ENCODE data around the gene GRIN1.
A peak's percentile ranks its signal among the peaks of the same experiment; 100 is the strongest.

GRIN1 gene

GRCh38 chr9:137148661-137149060 is 9.7 kb downstream of the GRIN1 start:
- DNase-seq: peak; percentile 18

DNA sequence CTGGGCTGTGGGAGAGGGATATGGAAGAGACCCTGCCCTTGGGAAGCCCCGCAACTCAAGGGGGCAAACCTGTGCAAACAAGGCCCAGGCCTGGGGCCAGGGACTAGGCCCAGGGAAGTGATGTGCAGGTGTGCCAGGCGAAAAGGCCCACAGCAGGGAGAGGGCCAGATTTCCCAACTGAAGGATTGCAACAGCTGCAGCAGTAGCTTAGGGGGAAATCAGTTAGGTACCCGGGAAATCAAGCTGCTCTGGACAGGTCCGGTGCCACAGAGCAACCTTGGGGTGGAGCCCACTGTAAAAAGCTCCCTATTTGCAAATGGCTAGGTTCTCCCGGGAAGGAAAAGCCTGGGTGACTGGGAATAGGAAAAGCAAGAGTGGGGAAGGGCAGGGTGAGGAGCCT is 10.4 kb downstream of the GRIN1 start:
- no peak for DNase-seq

DNA sequence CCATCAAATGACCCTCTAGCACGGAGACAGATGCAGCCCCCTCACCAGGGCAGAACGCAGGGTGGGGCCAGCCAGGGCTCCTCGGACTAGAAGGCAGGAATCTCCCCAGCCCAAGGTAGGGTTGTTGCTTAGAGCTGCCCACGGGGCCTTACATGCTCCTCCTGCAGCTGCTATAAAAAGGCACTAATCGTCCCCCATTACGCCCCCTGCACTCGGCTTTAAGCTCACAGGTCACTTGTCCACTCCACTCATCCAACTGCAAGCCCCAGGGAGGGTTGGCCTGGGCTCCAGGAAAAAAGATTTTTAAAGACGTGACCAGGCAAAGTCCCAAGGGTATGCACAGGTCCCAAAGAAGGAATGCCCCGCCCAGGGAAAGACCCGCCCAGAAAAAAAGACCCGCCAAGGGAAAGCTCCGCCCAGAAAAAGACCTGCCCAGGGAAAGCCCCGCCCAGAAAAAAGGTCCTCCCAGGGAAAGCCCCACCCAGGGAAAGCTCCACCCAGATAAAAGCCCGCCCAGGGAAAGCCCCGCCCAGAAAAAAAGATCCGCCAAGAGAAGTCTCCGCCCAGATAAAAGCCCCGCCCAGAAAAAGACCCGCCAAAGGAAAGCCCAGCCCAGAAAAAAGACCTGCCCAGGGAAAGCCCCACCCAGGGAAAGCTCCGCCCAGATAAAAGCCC is 11.1 kb downstream of the GRIN1 start:
- no peak for DNase-seq

DNA sequence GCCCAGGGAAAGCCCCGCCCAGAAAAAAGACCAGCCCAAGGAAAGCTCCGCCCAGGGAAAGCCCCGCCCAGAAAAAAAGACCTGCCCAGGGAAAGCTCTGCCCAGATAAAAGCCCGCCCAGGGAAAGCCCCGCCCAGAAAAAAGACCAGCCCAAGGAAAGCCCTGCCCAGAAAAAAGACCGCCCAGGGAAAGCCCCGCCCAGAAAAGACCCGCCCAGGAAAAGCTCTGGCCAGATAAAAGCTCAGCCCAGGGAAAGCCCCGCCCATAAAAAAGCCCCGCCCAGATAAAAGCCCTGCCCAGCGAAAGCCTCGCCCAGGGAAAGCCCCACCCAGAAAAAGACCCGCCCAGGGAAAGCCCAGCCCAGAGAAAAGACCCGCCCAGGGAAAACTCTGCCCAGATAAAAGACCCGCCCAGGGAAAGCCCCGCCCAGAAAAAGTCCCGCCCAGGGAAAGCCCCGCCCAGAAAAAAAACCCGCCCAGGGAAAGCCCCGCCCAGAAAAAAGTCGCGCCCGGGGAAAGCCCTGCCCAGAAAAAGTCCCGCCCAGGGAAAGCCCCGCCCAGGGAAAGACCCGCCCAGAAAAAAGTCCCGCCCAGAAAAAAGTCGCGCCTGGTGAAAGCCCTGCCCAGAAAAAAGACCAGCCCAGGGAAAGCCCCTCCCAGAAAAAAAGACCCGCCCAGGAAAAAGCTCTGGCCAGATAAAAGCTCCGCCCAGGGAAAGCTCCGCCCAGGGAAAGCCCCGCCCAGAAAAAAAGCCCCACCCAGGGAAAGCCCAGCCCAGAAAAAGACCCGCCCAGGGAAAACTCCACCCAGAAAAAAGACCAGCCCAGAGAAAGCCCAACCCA is 11.9 kb downstream of the GRIN1 start:
- peak; percentile 75 for DNase-seq

GRCh38 chr9:137152844-137153405 is 14.0 kb downstream of the GRIN1 start:
- DNase-seq: no peak

DNA sequence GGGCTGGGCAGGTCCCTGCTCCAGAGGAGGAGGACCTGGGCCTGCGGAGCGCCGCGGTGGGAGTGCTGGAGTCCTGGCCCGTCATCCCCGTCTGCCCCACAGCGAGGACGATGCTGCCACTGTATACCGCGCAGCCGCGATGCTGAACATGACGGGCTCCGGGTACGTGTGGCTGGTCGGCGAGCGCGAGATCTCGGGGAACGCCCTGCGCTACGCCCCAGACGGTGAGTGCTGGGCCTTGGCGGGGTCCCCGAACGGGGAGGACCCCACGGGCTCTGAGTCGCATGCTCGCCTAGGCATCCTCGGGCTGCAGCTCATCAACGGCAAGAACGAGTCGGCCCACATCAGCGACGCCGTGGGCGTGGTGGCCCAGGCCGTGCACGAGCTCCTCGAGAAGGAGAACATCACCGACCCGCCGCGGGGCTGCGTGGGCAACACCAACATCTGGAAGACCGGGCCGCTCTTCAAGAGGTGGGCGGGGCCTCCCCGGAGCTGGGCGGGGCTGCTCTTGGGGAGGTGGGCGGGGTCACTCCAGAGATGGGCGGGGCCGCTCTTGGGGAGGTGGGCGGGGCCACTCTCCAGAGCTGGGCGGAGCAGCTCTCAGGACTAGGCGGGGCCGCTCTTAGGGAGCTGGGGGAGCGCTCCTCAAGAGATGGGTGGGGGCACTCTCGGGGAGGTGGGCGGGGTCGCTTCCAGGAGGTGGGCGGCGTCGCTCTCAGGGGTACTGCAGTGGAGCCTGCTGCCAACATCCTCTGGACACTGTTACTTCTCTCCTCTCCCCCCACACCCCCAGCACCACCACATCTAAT is 17.8 kb downstream of the GRIN1 start:
- DNase-seq: no peak

DNA sequence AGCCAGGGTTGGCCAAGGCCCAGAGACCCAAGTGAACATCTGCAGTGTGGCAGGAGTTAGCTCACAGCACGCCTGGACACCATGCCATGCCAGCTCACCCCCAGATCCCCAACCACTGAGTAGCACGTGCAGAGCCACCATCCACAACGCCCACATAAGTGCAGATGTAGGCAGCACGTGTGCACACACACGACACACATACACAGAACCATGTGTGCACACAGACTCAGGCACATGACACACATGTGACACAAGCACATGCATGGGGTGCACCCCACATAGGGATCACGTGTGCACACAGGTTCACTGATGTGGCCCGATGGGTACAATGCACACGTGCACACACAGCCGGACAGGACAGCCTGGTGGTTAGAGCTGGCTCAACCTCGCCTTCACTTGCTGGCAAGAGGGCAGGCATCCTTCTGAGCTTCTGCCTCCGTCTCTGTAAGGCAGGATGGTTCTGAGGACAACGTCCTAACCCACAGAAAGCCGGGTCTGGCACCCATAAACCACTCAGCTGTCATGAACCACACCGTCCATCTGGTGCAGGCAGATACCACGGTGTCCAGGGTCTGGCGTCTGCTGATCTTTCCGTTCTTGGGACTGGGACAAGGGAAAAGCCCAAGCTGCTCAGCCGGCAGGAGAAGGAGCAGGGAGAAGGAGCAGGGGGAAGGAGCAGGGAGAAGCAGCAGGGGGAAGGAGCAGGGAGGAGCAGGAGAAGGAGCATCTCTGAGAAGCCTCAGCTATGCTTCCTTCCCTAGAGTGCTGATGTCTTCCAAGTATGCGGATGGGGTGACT is 18.9 kb downstream of the GRIN1 start:
- no peak for DNase-seq

DNA sequence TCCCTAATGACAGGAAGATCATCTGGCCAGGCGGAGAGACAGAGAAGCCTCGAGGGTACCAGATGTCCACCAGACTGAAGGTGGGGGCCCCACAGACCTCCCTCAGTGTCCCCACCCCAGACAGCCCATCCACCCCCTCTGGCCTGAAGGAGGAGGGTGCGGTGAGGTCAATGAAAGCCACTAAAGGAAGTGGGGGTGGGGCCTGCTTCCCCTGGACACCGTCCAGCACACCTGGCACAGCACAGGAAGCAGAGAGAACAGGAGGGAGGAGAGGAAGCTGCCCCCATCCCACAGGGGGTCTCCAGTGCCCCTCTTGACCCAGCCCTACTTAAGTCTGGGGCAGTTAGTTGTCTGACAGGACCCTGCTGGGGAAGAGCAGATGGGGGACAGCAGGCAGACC is 19.7 kb downstream of the GRIN1 start:
- DNase-seq: no peak

DNA sequence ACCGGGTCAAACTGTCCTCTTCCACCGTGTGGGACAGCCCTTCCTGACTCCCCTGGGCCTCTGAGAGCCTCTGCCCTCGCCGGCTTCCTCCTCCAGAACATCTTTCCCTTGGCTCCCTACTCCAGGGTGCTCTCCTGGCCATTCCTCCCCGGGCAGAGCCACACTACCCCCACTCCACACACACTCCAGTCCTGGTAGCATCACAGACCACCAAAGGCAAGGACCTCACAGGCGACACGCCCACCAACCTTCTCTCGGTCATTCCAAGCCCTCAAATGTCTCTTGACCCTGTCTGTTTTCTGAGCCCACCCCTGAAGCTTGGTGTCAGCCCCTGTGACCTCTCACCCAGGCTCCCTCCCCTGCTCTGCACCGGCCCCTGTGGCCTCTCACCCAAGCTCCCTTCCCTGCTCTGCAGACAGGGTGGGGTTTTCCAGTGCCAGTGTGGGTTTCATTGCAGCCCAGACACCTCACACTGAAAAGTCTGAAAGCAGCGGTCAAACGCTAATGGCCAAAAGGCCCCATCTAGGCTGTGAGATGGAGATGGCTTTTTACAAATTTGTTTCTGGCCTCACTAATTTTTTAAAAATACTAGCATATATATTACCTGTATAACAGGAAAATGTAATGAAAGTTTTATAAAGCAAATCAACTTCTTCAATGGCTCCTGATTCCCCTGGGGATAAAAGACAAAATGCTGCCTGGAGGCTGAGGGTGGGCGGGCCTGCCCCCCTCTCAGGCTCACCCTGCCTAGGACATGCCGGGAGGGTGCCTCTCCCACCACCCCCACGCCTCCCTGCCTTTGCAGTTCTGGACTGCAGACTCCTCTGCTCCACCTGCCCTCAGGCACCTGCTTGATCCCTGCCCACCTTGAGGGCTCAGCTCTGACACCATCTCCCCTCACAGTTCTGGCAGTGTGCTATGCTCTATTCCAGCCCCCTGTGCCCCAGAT is 20.4 kb downstream of the GRIN1 start:
- no peak for DNase-seq

DNA sequence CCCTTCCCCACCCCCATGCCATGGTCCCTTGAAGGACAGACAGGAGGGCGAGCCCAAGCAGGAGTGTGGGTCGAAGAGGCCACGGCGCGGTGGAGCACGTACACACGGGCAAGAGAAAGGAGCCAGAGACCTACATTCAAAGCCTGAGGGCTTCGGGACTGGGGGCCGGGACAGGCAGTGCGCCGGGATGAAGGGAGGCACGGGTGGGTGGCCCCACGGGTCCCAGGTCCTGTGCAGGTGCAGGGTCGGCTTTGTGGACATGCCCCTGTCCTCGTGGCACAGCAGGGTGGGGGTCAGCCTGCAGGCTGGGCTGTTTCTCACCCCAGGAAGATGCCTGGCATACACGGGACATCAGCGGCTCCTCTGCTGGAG is 21.1 kb downstream of the GRIN1 start:
- no peak for DNase-seq

DNA sequence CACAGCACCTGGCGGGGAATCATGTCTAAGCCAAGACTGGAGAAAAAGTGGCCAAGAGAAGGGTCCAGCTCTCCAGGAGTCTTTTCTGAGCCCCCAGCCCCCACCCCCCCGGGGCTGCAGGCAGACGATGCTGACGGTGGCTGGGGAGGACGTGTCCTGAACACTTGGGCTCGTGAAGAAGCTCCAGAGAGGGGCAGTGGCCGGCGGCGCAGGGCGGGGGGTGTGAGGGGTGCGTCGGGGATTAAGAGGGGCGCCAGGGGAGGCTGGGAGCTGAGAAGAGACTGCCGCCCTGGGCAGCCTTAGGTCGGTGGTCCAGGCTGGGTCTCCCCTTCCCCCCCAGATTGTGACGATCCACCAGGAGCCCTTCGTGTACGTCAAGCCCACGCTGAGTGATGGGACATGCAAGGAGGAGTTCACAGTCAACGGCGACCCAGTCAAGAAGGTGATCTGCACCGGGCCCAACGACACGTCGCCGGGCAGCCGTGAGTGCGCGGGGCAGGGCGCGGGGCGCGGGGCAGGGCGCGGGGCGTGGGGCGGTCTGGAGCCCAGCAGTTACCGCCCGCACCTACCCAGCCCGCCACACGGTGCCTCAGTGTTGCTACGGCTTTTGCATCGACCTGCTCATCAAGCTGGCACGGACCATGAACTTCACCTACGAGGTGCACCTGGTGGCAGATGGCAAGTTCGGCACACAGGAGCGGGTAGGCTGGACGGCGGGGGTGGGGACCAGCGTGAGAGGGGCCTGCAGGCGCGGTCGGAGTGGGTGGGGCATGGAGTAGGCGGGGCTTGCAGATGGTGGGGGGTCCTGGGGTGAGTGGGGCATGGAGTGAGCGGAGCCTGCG is 22.0 kb downstream of the GRIN1 start:
- peak; percentile 74 for DNase-seq

DNA sequence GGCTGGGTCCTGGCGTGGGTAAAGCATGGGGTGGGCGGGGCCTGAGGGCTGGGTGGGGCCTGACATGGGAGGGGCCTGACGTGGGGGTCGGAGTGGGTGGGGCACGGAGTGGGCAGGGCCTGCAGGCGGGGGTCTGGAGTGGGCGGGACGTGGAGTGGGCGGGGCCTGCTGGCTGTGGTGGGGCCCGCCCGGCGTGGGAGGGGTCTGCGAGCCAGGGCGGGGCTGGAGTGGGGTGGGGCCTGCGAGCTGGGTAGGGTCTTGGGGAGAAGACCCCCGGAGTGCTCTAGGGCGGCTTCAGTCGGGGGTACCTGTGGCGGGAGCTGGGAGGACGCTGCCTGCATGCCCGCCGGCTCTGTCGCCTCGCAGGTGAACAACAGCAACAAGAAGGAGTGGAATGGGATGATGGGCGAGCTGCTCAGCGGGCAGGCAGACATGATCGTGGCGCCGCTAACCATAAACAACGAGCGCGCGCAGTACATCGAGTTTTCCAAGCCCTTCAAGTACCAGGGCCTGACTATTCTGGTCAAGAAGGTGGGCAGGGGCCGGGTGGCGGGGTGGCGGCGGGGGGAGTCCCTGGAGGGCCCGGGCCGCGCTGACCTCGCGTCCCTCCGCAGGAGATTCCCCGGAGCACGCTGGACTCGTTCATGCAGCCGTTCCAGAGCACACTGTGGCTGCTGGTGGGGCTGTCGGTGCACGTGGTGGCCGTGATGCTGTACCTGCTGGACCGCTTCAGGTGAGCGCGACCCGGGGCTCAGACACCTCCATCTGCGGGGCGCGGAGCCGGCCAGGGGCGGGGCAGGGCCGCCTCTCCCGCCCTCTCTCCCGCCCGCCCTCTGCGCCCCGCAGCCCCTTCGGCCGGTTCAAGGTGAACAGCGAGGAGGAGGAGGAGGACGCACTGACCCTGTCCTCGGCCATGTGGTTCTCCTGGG is 22.9 kb downstream of the GRIN1 start:
- no peak for DNase-seq

DNA sequence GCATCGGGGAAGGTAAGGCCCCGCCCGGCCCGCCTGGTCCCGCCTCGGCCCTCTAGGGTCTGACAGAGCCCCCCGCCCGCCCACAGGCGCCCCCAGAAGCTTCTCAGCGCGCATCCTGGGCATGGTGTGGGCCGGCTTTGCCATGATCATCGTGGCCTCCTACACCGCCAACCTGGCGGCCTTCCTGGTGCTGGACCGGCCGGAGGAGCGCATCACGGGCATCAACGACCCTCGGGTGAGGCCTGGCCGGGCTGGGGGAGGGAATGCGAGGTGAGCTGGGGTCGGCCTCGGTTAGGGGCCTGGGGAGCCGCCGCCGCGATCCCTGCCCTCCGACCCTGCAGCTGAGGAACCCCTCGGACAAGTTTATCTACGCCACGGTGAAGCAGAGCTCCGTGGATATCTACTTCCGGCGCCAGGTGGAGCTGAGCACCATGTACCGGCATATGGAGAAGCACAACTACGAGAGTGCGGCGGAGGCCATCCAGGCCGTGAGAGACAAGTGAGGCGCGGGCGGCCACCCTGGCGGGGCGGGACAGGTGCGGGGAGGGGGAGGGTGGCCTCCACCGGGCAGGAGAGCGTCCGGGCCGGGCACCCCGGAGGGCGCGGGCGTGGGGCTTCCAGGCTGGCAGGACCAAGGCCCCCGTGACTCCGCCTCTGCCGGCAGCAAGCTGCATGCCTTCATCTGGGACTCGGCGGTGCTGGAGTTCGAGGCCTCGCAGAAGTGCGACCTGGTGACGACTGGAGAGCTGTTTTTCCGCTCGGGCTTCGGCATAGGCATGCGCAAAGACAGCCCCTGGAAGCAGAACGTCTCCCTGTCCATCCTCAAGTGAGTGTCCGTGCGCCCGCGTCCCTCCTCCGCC is 23.8 kb downstream of the GRIN1 start:
- no peak for DNase-seq

GRCh38 chr9:137163365-137163715 is 24.4 kb downstream of the GRIN1 start:
- no peak for DNase-seq

- DNase-seq: no peak
These were observed 24.9 kb downstream of the GRIN1 start for GRCh38 chr9:137163805-137164204.

GRCh38 chr9:137164370-137165249 is 25.7 kb downstream of the GRIN1 start:
- no peak for DNase-seq

- DNase-seq: no peak
These were observed 26.4 kb downstream of the GRIN1 start for GRCh38 chr9:137165250-137165836.
